ENCODE data around the gene GLRX5. TPM values are rescaled to one million over a fixed set of nuclear protein-coding genes. Genes with fewer than 3 reads are reported as not detected.

Gene GLRX5
- total and polyA plus RNA-seq, 2 experiments from 2014 or later, result 50.0 to 105 TPM

DNA sequence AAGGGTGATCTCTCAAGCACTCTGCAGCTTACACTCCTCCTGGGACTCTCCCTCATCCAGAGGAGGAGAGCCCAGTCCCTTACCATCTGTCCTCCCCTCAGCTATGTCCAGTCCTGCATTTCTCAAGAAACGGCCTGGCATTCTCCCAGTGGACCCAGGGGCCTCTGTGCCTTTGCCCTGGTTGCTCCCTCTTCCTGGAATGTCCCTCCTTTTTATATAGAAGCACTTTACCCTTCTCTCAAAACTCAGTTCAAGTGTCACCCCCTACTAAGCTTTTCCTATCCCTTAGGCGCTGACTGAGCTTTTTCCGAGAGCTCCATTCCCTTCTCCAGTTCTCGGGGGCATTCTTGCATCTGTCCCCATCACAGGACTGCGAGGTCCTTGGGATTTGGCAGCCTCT lies 8.9 kb upstream of the GLRX5 start:
- H3K27me3 ChIP-seq, result no peaks in the 10 kb centered on the region
- H3K36me3 ChIP-seq (replicated peaks; ENCODE audit: insufficient read depth, low read depth), result no peaks in the 10 kb centered on the region
- no peaks in the 10 kb centered on the region for H3K9me3 ChIP-seq (ENCODE audit: low read depth)
- no peak for DNase-seq (ENCODE audit: low spot score)
- peaks cover 35% of the 10 kb centered on the region for H3K79me2 ChIP-seq
- WGBS (ENCODE audit: low lambda C conversion rate, missing lambda C conversion rate), result 91% methylated on average over 5 of the region's 5 CpGs
- H2AFZ ChIP-seq, result no peak overlapping the region
- H3K4me1 ChIP-seq (ENCODE audit: insufficient read depth), result peaks cover 22% of the 10 kb centered on the region
- no peak overlapping the region for H3K27ac ChIP-seq
- H3K9me2 ChIP-seq (replicated peaks; ENCODE audit: insufficient read depth), result no peaks in the 10 kb centered on the region
- no peak for TF ChIP-seq EZH2 (IDR thresholded peaks at IDR 0.05; ENCODE audit: borderline replicate concordance)
- TF ChIP-seq, protein P1, sequence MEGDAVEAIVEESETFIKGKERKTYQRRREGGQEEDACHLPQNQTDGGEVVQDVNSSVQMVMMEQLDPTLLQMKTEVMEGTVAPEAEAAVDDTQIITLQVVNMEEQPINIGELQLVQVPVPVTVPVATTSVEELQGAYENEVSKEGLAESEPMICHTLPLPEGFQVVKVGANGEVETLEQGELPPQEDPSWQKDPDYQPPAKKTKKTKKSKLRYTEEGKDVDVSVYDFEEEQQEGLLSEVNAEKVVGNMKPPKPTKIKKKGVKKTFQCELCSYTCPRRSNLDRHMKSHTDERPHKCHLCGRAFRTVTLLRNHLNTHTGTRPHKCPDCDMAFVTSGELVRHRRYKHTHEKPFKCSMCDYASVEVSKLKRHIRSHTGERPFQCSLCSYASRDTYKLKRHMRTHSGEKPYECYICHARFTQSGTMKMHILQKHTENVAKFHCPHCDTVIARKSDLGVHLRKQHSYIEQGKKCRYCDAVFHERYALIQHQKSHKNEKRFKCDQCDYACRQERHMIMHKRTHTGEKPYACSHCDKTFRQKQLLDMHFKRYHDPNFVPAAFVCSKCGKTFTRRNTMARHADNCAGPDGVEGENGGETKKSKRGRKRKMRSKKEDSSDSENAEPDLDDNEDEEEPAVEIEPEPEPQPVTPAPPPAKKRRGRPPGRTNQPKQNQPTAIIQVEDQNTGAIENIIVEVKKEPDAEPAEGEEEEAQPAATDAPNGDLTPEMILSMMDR (IDR thresholded peaks at IDR 0.05; ENCODE audit: poor library complexity), result no peak
- TF ChIP-seq EZH2phosphoT487 (IDR thresholded peaks at IDR 0.05; ENCODE audit: low read depth, severe bottlenecking, unreplicated experiment), result no peak
- H3K4me2 ChIP-seq, result no peak overlapping the region
- no peaks in the 10 kb centered on the region for H4K20me1 ChIP-seq (ENCODE audit: insufficient read depth, poor library complexity, severe bottlenecking)
- H3K4me3 ChIP-seq, result no peak overlapping the region

DNA sequence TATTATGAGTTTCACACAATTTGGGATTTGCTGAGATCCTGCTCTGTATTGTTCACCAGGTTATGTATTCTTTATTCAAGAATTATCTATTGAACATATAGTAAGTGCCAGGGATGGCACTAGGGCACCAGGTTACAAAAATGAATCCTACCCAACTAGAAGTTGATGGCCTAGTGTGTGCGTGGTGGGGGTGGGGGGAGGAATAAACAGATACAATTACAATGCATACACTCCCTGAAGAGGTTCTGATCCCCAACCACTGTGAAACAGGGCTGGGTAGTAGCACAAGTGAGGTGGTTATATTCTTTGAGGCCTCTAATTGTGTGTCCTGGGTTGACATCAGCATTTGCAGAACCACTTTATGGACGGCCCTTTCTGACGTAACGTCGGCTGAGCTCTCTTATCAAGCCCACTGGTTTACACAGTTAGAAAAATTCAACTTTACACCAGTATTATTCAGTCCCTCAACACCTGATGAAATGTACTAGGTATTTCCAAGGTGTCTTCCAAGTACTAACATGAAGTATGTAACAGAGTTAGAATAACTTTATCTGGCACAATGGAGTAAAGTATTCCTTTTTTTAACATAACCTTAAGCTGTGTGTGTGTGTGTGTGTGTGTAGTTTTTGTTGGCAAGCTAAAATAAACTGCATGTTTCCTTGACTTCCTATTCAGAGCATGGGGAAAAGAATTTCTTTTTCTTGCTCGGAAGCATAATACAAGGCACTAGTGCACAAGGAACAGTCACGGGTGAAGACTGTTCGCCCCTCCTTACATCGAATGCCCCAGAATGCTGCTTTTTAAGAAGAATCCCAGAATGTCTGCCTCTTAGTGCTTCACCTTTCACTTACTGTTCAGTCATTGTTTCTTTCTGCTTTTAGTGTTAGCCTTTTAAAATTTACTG lies 8.1 kb upstream of the GLRX5 start:
- H3K27ac ChIP-seq, result peak overlapping the region; percentile 40
- H3K4me1 ChIP-seq (ENCODE audit: insufficient read depth), result peaks cover 25% of the 10 kb centered on the region
- H4K20me1 ChIP-seq (ENCODE audit: insufficient read depth, poor library complexity, severe bottlenecking), result no peaks in the 10 kb centered on the region
- H3K79me2 ChIP-seq, result peaks cover 42% of the 10 kb centered on the region
- TF ChIP-seq EZH2phosphoT487 (IDR thresholded peaks at IDR 0.05; ENCODE audit: low read depth, severe bottlenecking, unreplicated experiment) (no peak), EZH2 (IDR thresholded peaks at IDR 0.05; ENCODE audit: borderline replicate concordance) (no peak)
- TF ChIP-seq, protein P1 (IDR thresholded peaks at IDR 0.05; ENCODE audit: poor library complexity), result no peak
- peak; percentile 51 for DNase-seq (ENCODE audit: low spot score)
- WGBS (ENCODE audit: low lambda C conversion rate, missing lambda C conversion rate), result 63% methylated on average over 9 of the region's 9 CpGs
- H3K4me3 ChIP-seq, result no peak overlapping the region
- no peaks in the 10 kb centered on the region for H3K36me3 ChIP-seq (replicated peaks; ENCODE audit: insufficient read depth, low read depth)
- H3K27me3 ChIP-seq, result no peaks in the 10 kb centered on the region
- no peaks in the 10 kb centered on the region for H3K9me2 ChIP-seq (replicated peaks; ENCODE audit: insufficient read depth)
- no peak overlapping the region for H3K4me2 ChIP-seq
- no peak overlapping the region for H2AFZ ChIP-seq
- H3K9me3 ChIP-seq (ENCODE audit: low read depth), result no peaks in the 10 kb centered on the region

DNA sequence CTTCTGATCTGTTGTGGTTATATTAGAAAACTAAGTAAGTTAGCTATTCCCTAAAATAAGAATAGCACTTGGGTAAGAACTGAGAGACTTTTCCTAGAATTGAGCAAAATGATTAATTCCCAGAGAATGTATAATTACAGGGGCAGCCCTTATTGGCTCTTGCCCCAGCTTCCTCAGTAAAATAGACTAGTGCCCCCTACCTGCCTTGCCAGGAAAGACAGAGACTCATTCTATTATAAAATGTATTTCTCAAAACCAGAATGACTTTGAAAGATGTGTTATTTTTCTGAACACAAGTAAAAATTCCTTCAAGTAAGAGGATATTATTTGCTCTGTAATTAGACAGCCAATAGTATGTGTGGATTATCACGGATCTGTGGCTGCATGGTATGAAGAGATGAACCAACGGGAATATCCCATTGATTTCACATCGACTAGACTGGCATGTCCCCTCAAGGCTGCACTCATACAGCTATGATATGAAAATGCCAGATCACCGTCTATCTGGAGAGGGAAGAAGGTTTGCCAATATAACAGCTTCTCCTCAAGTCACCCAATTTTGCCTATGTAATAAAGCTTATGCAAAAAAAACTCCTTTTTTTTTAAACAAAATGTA lies 7.4 kb upstream of the GLRX5 start:
- TF ChIP-seq EZH2 (IDR thresholded peaks at IDR 0.05; ENCODE audit: borderline replicate concordance), result no peak
- TF ChIP-seq, protein P1 (IDR thresholded peaks at IDR 0.05; ENCODE audit: poor library complexity), result peak; percentile 67
- 70% methylated on average over 4 of the region's 4 CpGs for WGBS (ENCODE audit: low lambda C conversion rate, missing lambda C conversion rate)
- Histone ChIP-seq H3K27me3 (no peaks in the 10 kb centered on the region), H3K9me3 (ENCODE audit: low read depth) (no peaks in the 10 kb centered on the region), H3K4me2 (no peak overlapping the region), H3K36me3 (replicated peaks; ENCODE audit: insufficient read depth, low read depth) (no peaks in the 10 kb centered on the region), H2AFZ (no peak overlapping the region), H3K27ac (peak overlapping the region; percentile 40), H3K4me1 (ENCODE audit: insufficient read depth) (peaks cover 33% of the 10 kb centered on the region), H3K79me2 (peaks cover 50% of the 10 kb centered on the region), H4K20me1 (ENCODE audit: insufficient read depth, poor library complexity, severe bottlenecking) (no peaks in the 10 kb centered on the region), H3K4me3 (no peak overlapping the region), H3K9me2 (replicated peaks; ENCODE audit: insufficient read depth) (no peaks in the 10 kb centered on the region)
- peak; percentile 70 for DNase-seq (ENCODE audit: low spot score)

Data from hepatocyte (in vitro differentiated cells).